H9 (cell line): ENCODE results near the gene KAZN. TPM values are rescaled to one million over a fixed set of nuclear protein-coding genes. Genes with fewer than 3 reads are reported as not detected.

Experiments used
- DNase-seq: peaks from one replicate; pipeline ENCODE4 v3.0.0-alpha.2; 2017
- H2AFZ ChIP-seq: one replicate; pipeline ENCODE4 v1.6.1; 2013; ENCODE audit warnings: mild to moderate bottlenecking, low read length, control low read depth, moderate library complexity
- H2AK5ac ChIP-seq: 2 replicates; pipeline ENCODE4 v1.6.1; 2013; ENCODE audit warnings: low read length, control low read depth, mixed read lengths; ENCODE audit not compliant: insufficient read length
- H2BK120ac ChIP-seq: one replicate; pipeline ENCODE4 v1.6.1; 2013; ENCODE audit warnings: low read depth, mild to moderate bottlenecking, low read length, control low read depth, inconsistent platforms; ENCODE audit not compliant: poor library complexity, severe bottlenecking
- H2BK12ac ChIP-seq: 2 replicates; pipeline ENCODE4 v1.6.1; 2013; ENCODE audit warnings: low read length, control low read depth, mixed read lengths, low read depth; ENCODE audit not compliant: insufficient read length
- H2BK15ac ChIP-seq: 2 replicates; pipeline ENCODE4 v1.6.1; 2013; ENCODE audit warnings: low read depth, low read length, control low read depth
- H2BK20ac ChIP-seq: one replicate; pipeline ENCODE4 v1.6.1; 2013; ENCODE audit warnings: low read depth, mild to moderate bottlenecking, low read length, control low read depth, inconsistent platforms; ENCODE audit not compliant: poor library complexity, severe bottlenecking
- H2BK5ac ChIP-seq: 2 replicates; pipeline ENCODE4 v1.6.1; 2013; ENCODE audit warnings: low read length, control low read depth, mixed read lengths; ENCODE audit not compliant: insufficient read length
- H3K14ac ChIP-seq: 2 replicates; pipeline ENCODE4 v1.6.1; 2013; ENCODE audit warnings: low read length, control low read depth; ENCODE audit not compliant: insufficient read depth
- H3K18ac ChIP-seq: 2 replicates; pipeline ENCODE4 v1.6.1; 2013; ENCODE audit warnings: low read depth, mild to moderate bottlenecking, mixed read lengths, low read length, control low read depth; ENCODE audit not compliant: insufficient read length
- H3K23ac ChIP-seq: 2 replicates; pipeline ENCODE4 v1.6.1; 2013; ENCODE audit warnings: low read length, control low read depth, mixed read lengths, low read depth; ENCODE audit not compliant: insufficient read length
- H3K23me2 ChIP-seq: 2 replicates; pipeline ENCODE4 v1.6.1; 2013; ENCODE audit warnings: low read depth, mild to moderate bottlenecking, mixed read lengths, low read length, control low read depth; ENCODE audit not compliant: insufficient read length, poor library complexity, severe bottlenecking
- H3K27ac ChIP-seq: 2 replicates; pipeline ENCODE4 v1.5.1; 2013; ENCODE audit warnings: low read length, control low read depth, mixed read lengths, low read depth; ENCODE audit not compliant: insufficient read length
- H3K27me3 ChIP-seq: 2 replicates; pipeline ENCODE4 v1.6.1; 2013; ENCODE audit warnings: low read length, control low read depth, inconsistent platforms; ENCODE audit not compliant: insufficient read depth
- H3K4ac ChIP-seq: 2 replicates; pipeline ENCODE4 v1.6.1; 2013; ENCODE audit warnings: low read depth, mild to moderate bottlenecking, control low read depth, inconsistent platforms, low read length, moderate library complexity
- H3K4me1 ChIP-seq: 2 replicates; pipeline ENCODE4 v1.6.1; 2013; ENCODE audit warnings: low read length, control low read depth, inconsistent platforms; ENCODE audit not compliant: insufficient read depth
- H3K4me2 ChIP-seq: 2 replicates; pipeline ENCODE4 v1.6.1; 2013; ENCODE audit warnings: low read length, control low read depth, mixed read lengths; ENCODE audit not compliant: insufficient read length, insufficient read depth
- H3K56ac ChIP-seq: 2 replicates; pipeline ENCODE4 v1.6.1; 2013; ENCODE audit warnings: low read depth, mild to moderate bottlenecking, mixed read lengths, low read length, control low read depth; ENCODE audit not compliant: insufficient read length
- H3K79me1 ChIP-seq: 2 replicates; pipeline ENCODE4 v1.6.1; 2013; ENCODE audit warnings: low read depth, mild to moderate bottlenecking, moderate library complexity, low read length, control low read depth, inconsistent platforms; ENCODE audit not compliant: insufficient read depth, poor library complexity, severe bottlenecking
- H3K79me2 ChIP-seq: 2 replicates; pipeline ENCODE4 v1.6.1; 2013; ENCODE audit warnings: low read length, control low read depth, inconsistent platforms; ENCODE audit not compliant: insufficient read depth
- H3K9ac ChIP-seq: 2 replicates; pipeline ENCODE4 v1.6.1; 2013; ENCODE audit warnings: low read length, control low read depth, mixed read lengths; ENCODE audit not compliant: insufficient read length; ENCODE audit errors: extremely low read depth
- H3K9me3 ChIP-seq: one replicate; pipeline ENCODE4 v1.6.1; 2013; ENCODE audit warnings: low read depth, low read length, inconsistent platforms; ENCODE audit not compliant: control insufficient read depth
- H3T11ph ChIP-seq: one replicate; pipeline ENCODE4 v1.6.1; 2013; ENCODE audit warnings: mild to moderate bottlenecking, low read length, control low read depth, inconsistent platforms
- H4K20me1 ChIP-seq: one replicate; pipeline ENCODE4 v1.6.1; 2013; ENCODE audit not compliant: control insufficient read depth, insufficient read length, insufficient read depth
- H4K5ac ChIP-seq: 2 replicates; pipeline ENCODE4 v1.6.1; 2013; ENCODE audit warnings: low read depth, mild to moderate bottlenecking, mixed read lengths, low read length, control low read depth; ENCODE audit not compliant: insufficient read length
- H4K8ac ChIP-seq: replicated peaks from 2 replicates; pipeline ENCODE4 v1.6.1; 2013; ENCODE audit warnings: low read length, control low read depth, mixed read lengths, low read depth; ENCODE audit not compliant: insufficient read length
- H4K91ac ChIP-seq: 2 replicates; pipeline ENCODE4 v1.6.1; 2013; ENCODE audit warnings: low read depth, mild to moderate bottlenecking, moderate library complexity, mixed read lengths, low read length, control low read depth; ENCODE audit not compliant: insufficient read length
- H3K27ac Mint-ChIP-seq, 3 experiments: 2 replicates in 2 of 3; 3 replicates in 1 of 3; pipeline ENCODE4 v1.8.0; 2020 to 2021; ENCODE audit warnings: mixed read lengths in 3 of 3, mild to moderate bottlenecking in 1 of 3, moderate library complexity in 1 of 3
- H3K27me3 Mint-ChIP-seq: 2 replicates; pipeline ENCODE4 v1.8.0; 2021; ENCODE audit warnings: low read depth, mild to moderate bottlenecking, moderate library complexity, mixed read lengths
- H3K36me3 Mint-ChIP-seq, 3 experiments: 2 replicates in 2 of 3; 3 replicates in 1 of 3; pipeline ENCODE4 v1.8.0; 2020 to 2021; ENCODE audit warnings: low read depth in 3 of 3, mixed read lengths in 3 of 3; ENCODE audit not compliant: insufficient read depth in 1 of 3
- H3K4me1 Mint-ChIP-seq, 2 experiments: 2 replicates each; pipeline ENCODE4 v1.8.0; 2020; ENCODE audit warnings: mixed read lengths in 2 of 2
- H3K4me3 Mint-ChIP-seq, 2 experiments: 2 replicates in 1 of 2; 3 replicates in 1 of 2; pipeline ENCODE4 v1.8.0; 2020 to 2021; ENCODE audit warnings: mild to moderate bottlenecking in 2 of 2, mixed read lengths in 2 of 2, moderate library complexity in 1 of 2
- H3K9me3 Mint-ChIP-seq, 2 experiments: 2 replicates in 1 of 2; 3 replicates in 1 of 2; pipeline ENCODE4 v1.8.0; 2020; ENCODE audit warnings: mild to moderate bottlenecking in 2 of 2, mixed read lengths in 2 of 2, moderate library complexity in 1 of 2
- CTCF ChIP-seq: fragments of 200-600 bp; sonication (generic); conservative IDR thresholded peaks from 3 replicates; pipeline ENCODE4 v1.8.0; 2021; ENCODE audit warnings: antibody characterized with exemption, mild to moderate bottlenecking
- WGBS: extraction: QIAGEN DNeasy Blood & Tissue Kit; methylation state at CpG from one replicate; pipeline ENCODE4 v1.1.7; 2013; ENCODE audit warnings: missing lambda C conversion rate, low lambda C conversion rate, mixed read lengths; ENCODE audit not compliant: insufficient read length; ENCODE audit errors: extremely low coverage; 5-methylcytosine and 5-hydroxymethylcytosine counted together
- total RNA-seq: library from RNA; stranded (reverse); gene quantifications from 2 replicates; pipeline ENCODE4 v1.2.1, GENCODE V29; 2021

The KAZN gene
- total RNA-seq, 1 experiment from 2014 or later: 7.6 TPM

GRCh38 chr1:15114884-15115283 lies 516.4 kb downstream of the KAZN start:
- Histone ChIP-seq H3T11ph (no peak overlapping the region), H3K9me3 (no peaks in the 10 kb centered on the region), H3K79me2 (no peaks in the 10 kb centered on the region), H3K14ac (no peak overlapping the region), H4K5ac (no peak overlapping the region), H2BK120ac (no peak overlapping the region), H3K79me1 (no peaks in the 10 kb centered on the region), H4K91ac (no peak overlapping the region), H2BK15ac (no peak overlapping the region), H3K23ac (no peak overlapping the region), H3K56ac (no peak overlapping the region), H2AFZ (no peak overlapping the region), H3K27ac (no peak overlapping the region), H3K4me2 (no peak overlapping the region), H3K9ac (no peak overlapping the region), H2BK5ac (no peak overlapping the region), H4K8ac (no peak overlapping the region), H2AK5ac (no peak overlapping the region), H3K4ac (no peak overlapping the region), H2BK20ac (no peak overlapping the region), H4K20me1 (no peaks in the 10 kb centered on the region), H2BK12ac (no peak overlapping the region), H3K23me2 (no peaks in the 10 kb centered on the region), H3K4me1 (peaks cover 7% of the 10 kb centered on the region; the same call in 1 of the 2 replicates), H3K18ac (no peak overlapping the region), H3K27me3 (no peaks in the 10 kb centered on the region)
- WGBS: no CpG with 5 or more reads among the region's 13 CpGs
- no peak for DNase-seq
- TF ChIP-seq CTCF: no peak
- Mint-ChIP-seq H3K4me1 (peaks cover 19 to 29% of the 10 kb centered on the region in 2 experiments), H3K27me3 (peaks cover 19% of the 10 kb centered on the region), H3K9me3 (no peaks in the 10 kb centered on the region), H3K27ac (no peak overlapping the region), H3K36me3 (no peaks in the 10 kb centered on the region), H3K4me3 (no peak overlapping the region)
